Measurements from ENCODE around the gene RIPPLY2.

The RIPPLY2 gene

GRCh38 chr6:83867527-83868161 lies 14.5 kb downstream of the RIPPLY2 start:
- TF ChIP-seq CTCF (IDR thresholded peaks at IDR 0.05; ENCODE audit: extremely low read depth, insufficient read depth, missing control alignments), result no peak
- DNase-seq (ENCODE audit: low spot score), result no peak
- in situ Hi-C loops (cut with MboI; ENCODE audit: low pct_unique_long_range_greater_than_20kb, low sequenced_read_pairs, unreplicated experiment), result no loop called here

- TF ChIP-seq CTCF (IDR thresholded peaks at IDR 0.05; ENCODE audit: extremely low read depth, insufficient read depth, missing control alignments), result no peak
- no peak for DNase-seq (ENCODE audit: low spot score)
- in situ Hi-C loops (cut with MboI; ENCODE audit: low pct_unique_long_range_greater_than_20kb, low sequenced_read_pairs, unreplicated experiment), result no loop called here
These were observed 15.5 kb downstream of the RIPPLY2 start for GRCh38 chr6:83868639-83869038.

- TF ChIP-seq CTCF (IDR thresholded peaks at IDR 0.05; ENCODE audit: extremely low read depth, insufficient read depth, missing control alignments), result no peak
- in situ Hi-C loops (cut with MboI; ENCODE audit: low pct_unique_long_range_greater_than_20kb, low sequenced_read_pairs, unreplicated experiment), result no loop called here
These were observed 17.5 kb downstream of the RIPPLY2 start for GRCh38 chr6:83870649-83871048.

GRCh38 chr6:83872386-83873118 lies 19.4 kb downstream of the RIPPLY2 start:
- in situ Hi-C loops (cut with MboI; ENCODE audit: low pct_unique_long_range_greater_than_20kb, low sequenced_read_pairs, unreplicated experiment), result no loop called here
- no peak for TF ChIP-seq CTCF (IDR thresholded peaks at IDR 0.05; ENCODE audit: extremely low read depth, insufficient read depth, missing control alignments)
- no peak for DNase-seq (ENCODE audit: low spot score)

More at GRCh38 chr6:83870649-83871048, 17.5 kb downstream of the RIPPLY2 start:
- DNase-seq (ENCODE audit: low spot score), result no peak

- TF ChIP-seq CTCF (IDR thresholded peaks at IDR 0.05; ENCODE audit: extremely low read depth, insufficient read depth, missing control alignments), result no peak
- in situ Hi-C loops (cut with MboI; ENCODE audit: low pct_unique_long_range_greater_than_20kb, low sequenced_read_pairs, unreplicated experiment), result no loop called here
These were observed 20.7 kb downstream of the RIPPLY2 start for GRCh38 chr6:83873869-83874268.

GRCh38 chr6:83875843-83876242 lies 22.7 kb downstream of the RIPPLY2 start:
- in situ Hi-C loops (cut with MboI; ENCODE audit: low pct_unique_long_range_greater_than_20kb, low sequenced_read_pairs, unreplicated experiment), result no loop called here
- TF ChIP-seq CTCF (IDR thresholded peaks at IDR 0.05; ENCODE audit: extremely low read depth, insufficient read depth, missing control alignments), result no peak
- DNase-seq (ENCODE audit: low spot score), result no peak

More at GRCh38 chr6:83873869-83874268, 20.7 kb downstream of the RIPPLY2 start:
- DNase-seq (ENCODE audit: low spot score), result no peak

All from GM13977 (cell line).